GM10266 (cell line): Measurements from ENCODE around the gene NBL1.
"Not testable (repeated sequence)": the region's sequence is repeated elsewhere in the genome, so short reads cannot be mapped to it uniquely, and the experiment has no call there.

Source experiments
- DNase-seq: peaks from one replicate; pipeline ENCODE4 v3.0.0; 2012; ENCODE audit errors: extremely low spot score
- CTCF ChIP-seq: IDR thresholded peaks from 2 replicates; pipeline ENCODE4 v1.5.1; 2012; ENCODE audit warnings: mild to moderate bottlenecking, low read depth; ENCODE audit not compliant: control insufficient read depth, insufficient read depth; ENCODE audit errors: missing control alignments

Gene NBL1

GRCh38 chr1:19633106-19633505 lies 11.0 kb upstream of the NBL1 start:
- TF ChIP-seq CTCF: no peak
- no peak for DNase-seq

- not testable (repeated sequence) for DNase-seq
Measured at GRCh38 chr1:19635064-19635463, 9.0 kb upstream of the NBL1 start.

- no peak for DNase-seq
- no peak for TF ChIP-seq CTCF
Measured at GRCh38 chr1:19635646-19636045, 8.5 kb upstream of the NBL1 start.

- TF ChIP-seq CTCF: no peak
- DNase-seq: no peak
Measured at GRCh38 chr1:19636065-19636464, 8.0 kb upstream of the NBL1 start.

GRCh38 chr1:19636749-19637148 lies 7.4 kb upstream of the NBL1 start:
- not testable (repeated sequence) for DNase-seq

GRCh38 chr1:19637606-19638005 lies 6.5 kb upstream of the NBL1 start:
- no peak for DNase-seq
- TF ChIP-seq CTCF: no peak

- not testable (repeated sequence) for DNase-seq
Measured at GRCh38 chr1:19639228-19639627, 4.9 kb upstream of the NBL1 start.

- TF ChIP-seq CTCF: no peak
- no peak for DNase-seq
Measured at GRCh38 chr1:19639999-19640362, 4.1 kb upstream of the NBL1 start.

- TF ChIP-seq CTCF: no peak
- DNase-seq: no peak
Measured at GRCh38 chr1:19640363-19641316, 3.5 kb upstream of the NBL1 start.
